ENCODE results near the gene OR2AG2.
"Not testable (repeated sequence)": the region's sequence is repeated elsewhere in the genome, so short reads cannot be mapped to it uniquely, and the experiment has no call there.

The OR2AG2 gene, protein sequence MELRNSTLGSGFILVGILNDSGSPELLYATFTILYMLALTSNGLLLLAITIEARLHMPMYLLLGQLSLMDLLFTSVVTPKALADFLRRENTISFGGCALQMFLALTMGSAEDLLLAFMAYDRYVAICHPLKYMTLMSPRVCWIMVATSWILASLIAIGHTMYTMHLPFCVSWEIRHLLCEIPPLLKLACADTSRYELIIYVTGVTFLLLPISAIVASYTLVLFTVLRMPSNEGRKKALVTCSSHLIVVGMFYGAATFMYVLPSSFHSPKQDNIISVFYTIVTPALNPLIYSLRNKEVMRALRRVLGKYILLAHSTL

DNA sequence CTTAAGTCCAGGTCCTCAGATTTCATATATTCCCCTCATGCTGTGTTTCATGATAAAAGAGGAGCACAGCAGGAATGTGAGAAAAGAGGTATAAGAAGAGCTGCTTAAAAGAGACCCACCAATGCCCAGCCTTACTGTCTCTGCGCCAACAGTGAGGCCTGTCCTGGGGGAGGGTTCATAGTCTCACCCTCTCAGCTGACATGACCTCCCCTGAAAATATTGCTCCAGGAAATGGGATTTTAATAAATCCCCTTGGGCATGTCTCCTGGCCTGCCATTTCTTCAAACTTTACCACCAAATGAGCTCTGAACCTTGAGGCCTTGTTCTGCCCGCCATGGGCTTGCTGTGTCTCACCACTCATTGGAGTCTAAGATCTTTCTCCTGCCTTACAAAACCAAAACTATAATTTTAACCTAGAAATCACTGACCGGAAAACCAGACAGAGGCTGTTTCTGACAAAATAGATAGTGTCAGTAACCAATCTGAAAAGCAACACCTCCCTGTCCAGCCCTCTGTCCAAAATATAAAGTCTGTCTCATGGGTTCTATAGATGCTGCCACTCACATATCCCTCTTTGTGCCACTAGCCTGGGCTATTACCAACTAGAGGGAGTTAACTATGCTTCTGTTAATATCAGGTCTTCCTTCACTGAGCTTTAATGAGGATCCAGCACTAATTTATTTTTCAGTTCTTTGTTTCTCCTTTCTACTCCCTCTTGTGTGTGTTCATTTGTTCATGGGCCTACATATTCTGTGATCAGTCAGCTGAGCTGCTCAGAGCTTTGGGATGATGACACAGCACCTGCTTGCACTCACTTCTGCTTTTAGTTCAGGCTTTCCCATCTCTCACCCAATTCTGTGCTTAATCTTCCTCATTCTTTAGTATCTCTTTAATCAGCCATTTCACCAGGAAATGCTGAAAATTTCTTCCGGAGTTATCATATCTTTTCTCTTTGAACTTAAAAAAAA is at the start of gene OR2AG2:
OR2AG2 (minus strand) TSS at position 51 of the 968 bp plus-strand sequence. CDS start 3,019 bp downstream, outside the sequence.
- DNase-seq (ENCODE audit: low read depth), result no peak

DNA sequence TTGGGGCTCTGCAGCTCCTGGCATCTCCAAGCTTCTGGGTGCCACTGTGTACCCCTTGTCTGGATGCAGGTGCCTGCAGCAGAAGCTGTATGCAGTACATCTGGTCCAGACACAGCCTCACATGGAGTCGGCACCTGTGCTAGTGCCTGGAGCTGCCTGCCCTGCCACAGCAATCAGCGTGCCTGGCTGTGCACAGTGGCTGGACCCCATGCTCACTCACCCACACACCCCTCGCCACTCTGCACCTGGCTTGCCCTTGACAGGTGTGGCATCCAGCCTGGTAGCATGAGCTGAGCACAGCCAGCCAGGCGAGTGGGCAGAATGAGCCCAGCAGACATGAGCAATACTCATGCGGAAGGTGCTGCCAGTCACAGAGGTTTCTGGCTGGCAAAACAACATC is 47.2 kb upstream of the OR2AG2 start:
- no peak for DNase-seq (ENCODE audit: low read depth)

DNA sequence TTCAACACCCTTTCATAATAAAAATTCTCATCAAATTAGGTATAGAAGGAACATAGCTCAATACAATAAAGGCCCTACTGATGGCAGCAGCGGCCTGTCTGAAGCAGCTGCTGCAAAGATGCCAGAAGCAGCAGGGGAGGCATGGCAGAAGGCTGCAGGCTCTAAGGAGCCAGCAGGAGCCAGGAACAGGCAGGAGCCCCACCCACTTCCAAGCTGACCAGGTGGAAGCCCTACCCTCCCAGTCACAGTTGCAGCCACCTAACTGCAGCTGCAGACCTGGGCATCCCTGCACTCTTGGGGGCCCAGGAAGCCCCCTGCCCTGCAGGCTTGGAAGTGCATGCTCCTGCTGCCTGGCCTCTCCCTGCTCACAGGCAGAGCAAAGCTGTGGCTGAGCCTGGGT is 45.9 kb upstream of the OR2AG2 start:
- peak; percentile 9 for DNase-seq (ENCODE audit: low read depth)

DNA sequence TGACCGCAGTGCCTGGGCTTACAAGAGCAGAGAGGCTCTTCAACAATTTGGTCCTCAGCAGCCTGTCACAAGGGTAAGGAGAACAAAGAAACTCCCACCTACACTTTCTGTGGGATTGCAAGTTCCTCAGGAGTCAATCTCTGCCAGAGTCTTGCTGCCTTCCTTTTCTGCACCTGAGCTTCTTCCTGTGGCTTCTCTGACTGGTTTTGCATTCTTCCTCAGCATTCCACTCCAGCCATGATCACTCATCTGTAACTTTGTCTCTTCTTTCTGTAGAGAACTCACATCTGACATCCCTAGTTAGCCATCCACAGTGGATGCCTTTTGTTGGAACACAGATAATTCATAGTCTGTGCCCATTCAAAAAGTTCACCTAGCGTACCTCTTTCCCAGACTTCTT is 41.9 kb upstream of the OR2AG2 start:
- DNase-seq (ENCODE audit: low read depth), result no peak

DNA sequence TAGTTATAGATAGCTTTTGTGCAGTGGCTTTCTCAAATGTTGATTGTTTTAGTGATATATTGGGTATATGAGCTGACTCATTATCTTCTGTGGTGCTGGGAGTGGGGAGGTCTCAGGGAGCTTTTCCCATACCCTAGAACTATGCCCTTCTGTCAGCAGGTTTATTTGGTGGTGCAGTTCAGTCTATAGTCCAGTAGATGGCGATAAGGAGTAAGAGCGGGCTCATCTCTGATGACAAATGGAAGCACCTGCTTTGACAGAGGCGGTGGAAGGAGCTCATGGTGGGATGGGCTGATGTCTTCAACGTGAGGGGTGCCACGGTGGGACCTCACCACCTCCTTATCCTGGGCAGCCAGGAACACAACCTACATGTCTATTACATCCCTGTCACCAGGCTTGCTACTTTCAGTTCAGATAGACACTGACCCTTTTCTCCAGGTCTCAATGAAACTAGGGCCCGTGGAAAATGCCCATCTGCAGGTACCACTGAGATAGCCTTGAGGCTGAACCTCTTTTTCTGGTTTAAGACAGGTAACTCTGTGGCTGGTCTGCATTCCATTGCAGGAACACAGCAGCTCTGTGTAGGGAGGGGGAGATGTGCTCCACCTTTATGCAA is 40.7 kb upstream of the OR2AG2 start:
- DNase-seq (ENCODE audit: low read depth), result peak; percentile 53

DNA sequence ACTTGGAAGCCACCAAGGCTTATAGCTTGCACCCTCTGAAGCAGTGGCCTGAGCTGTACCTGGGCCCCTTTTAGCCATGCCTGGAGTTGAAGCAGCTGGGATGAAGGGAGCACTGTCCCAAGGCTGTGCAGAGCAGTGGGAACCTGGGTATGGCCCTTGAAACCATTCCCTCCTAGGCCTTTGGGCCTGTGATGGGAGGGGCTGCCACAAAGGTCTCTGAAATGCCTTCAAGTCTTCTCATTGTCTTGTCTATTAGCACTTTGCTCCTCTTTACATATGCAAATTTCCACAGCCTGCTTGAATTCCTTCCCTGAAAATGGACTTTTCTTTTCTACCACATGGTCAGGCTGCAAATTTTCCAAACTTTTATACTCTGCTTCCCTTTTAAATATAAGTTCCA is 29.3 kb upstream of the OR2AG2 start:
- DNase-seq (ENCODE audit: low read depth), result not testable (repeated sequence)

DNA sequence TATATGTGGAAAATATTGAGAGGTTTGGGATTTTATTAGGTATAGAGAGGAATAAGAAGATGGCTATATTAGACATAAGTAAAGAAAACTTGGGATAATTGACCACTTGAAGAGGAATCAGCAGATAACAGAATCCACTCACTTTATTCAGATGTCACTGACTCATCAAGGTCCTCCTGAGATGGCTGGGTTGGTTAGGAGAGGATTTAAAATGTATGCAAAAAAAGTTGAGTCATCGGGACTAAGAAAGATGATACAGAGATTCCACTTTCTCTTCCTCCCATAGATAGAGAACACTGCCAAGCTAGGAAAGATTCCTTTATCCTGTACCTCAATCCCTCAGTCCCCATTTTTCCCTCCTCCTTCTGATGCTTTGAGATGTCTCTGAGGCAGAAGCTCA is 27.6 kb upstream of the OR2AG2 start, which contains the start of gene OR6A2:
OR6A2 (minus strand) TSS at position 288 of the 400 bp plus-strand sequence. CDS start 3,981 bp downstream, outside the sequence.
- DNase-seq (ENCODE audit: low read depth), result peak; percentile 33

DNA sequence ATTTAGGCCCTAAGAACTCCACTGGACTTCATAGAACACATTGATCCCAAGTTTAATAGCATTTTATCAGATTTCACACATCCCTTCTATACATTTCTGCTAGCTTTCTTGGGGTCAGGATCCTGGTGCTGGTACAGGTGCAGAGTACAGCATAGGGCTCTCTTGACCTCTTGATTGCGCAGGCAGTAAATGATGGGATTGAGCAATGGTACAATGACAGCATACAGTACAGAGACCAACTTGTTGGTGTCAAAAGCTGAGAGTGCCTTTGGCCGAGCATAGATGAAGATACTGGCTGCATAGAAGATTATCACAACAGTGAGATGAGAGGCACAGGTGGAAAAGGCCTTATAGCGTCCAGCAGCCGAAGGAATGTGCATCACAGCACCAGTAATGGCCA is 22.9 kb upstream of the OR2AG2 start:
- no peak for DNase-seq (ENCODE audit: low read depth)

DNA sequence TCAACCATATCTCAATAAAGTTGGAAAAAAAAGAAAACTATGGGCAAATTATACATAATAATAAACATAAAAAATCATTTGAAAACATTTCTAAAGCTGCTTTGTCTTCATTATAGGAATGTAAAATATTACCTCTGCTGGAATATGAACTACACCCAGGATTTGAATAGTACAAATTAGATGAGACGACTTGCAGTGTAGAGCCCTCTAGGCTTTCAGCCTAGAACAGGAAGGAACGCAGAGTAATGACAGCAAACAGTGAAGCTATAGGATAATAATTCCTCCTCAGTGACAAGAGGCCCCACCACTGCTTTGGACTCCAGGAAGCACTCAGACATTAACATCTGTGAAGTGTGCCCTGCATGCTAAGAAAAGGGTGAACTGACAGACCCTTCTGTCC is 18.8 kb upstream of the OR2AG2 start:
- DNase-seq (ENCODE audit: low read depth), result no peak

DNA sequence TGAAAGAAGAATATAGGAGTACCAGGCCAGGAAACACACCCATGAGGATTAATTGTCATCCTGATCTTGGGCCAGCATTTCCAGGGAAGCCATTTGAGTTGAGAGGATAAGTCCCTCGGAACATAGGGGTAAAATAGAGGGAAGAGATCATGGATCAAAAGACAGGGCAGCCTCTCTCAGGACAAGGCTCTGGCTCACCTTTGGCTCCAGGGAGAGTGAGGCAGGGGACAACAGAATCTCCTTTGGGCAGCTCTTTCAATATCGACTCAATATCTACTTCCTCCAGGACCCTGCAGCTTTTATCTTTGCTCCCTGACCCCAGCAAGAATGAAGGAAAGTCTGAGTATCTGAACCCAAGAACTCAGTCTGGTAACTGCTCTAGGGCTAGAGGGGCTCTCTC is 10.9 kb upstream of the OR2AG2 start, which contains the start of gene OR2AG1:
OR2AG1 (plus strand) TSS at position 301 of the 400 bp plus-strand sequence. CDS start 2,018 bp downstream, outside the sequence.
- DNase-seq (ENCODE audit: low read depth), result no peak

DNA sequence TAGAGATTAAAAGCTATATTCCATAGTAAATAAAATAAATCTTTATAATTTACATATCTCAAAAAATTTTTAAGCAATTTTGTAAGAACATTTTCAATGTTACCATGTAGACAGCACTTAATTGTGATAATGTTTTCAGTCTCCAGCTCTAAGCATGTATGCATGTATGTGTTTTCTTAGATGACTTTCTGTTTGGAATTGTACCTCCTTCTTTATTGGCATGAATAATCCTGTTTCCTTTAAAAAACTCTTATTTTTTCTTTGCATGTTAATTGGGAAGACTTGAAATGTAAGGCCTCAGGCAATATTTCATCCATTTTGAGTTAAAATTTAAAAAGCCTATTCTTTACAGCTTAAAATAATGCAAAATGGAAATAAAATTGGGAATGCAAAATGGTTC is 9.1 kb upstream of the OR2AG2 start:
- no peak for DNase-seq (ENCODE audit: low read depth)

DNA sequence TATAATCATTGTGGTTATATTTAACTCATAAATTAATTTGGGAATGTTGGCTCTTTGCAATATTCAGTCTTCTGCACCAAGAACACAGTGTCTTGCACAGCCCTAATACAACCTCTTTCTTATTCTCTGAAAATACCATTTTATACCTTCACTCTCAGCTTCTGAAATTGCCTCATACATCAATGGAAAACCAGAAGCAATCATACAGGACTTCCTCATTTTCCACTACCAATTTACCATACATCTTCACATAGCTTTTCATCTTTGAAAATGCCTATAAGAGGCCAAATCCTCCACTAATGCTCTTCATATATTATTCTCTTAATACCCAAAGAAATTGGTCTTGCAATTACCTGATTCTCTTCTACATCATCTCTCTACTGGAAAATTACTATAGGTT is 6.7 kb upstream of the OR2AG2 start:
- DNase-seq (ENCODE audit: low read depth), result no peak

DNA sequence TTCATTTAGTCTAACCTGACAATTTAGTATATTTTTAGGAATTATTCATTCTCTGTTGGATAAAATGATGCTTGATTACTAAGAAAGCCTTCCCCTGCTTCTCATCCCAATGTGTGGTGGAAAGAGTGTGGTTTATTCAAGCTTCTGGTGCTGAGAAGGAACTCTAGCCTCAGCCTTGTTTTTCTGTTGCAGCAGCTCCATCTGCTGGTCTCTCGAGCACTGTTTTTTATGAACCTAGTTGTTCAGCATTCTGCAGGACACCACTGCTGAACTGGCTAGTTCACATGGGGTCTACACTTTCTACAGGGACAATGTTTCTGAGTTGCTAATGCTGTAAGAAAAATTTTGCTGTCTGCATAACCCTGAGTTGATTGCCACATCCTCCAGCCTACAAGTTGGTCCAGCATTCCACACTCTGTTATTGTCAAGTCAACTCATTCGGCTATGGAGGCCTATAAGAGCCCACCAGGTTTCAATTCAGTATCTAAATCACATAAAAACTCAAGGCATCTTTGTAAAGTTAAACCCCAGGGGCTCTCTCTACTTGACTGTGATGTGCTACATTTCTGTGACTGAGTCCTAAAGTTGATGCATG is 14.3 kb downstream of the OR2AG2 start:
- peak; percentile 60 for DNase-seq (ENCODE audit: low read depth)

DNA sequence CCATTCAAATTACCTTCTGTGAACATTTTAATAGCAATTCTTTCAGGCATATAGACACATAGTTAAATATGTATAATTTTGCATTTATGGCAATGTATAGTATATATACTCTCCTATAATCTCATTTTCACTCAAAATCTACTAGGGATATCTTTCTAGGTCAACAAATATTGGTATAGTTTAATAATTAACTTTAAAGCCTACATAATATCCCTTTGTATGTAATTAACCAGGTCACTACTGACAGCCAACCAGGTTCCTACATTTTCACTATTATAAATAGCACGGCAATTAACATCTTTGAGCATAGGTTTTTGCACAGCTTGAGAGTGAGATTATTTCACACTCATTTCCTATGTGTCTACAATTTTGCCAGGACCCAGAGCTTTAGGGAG is 15.8 kb downstream of the OR2AG2 start:
- no peak for DNase-seq (ENCODE audit: low read depth)

DNA sequence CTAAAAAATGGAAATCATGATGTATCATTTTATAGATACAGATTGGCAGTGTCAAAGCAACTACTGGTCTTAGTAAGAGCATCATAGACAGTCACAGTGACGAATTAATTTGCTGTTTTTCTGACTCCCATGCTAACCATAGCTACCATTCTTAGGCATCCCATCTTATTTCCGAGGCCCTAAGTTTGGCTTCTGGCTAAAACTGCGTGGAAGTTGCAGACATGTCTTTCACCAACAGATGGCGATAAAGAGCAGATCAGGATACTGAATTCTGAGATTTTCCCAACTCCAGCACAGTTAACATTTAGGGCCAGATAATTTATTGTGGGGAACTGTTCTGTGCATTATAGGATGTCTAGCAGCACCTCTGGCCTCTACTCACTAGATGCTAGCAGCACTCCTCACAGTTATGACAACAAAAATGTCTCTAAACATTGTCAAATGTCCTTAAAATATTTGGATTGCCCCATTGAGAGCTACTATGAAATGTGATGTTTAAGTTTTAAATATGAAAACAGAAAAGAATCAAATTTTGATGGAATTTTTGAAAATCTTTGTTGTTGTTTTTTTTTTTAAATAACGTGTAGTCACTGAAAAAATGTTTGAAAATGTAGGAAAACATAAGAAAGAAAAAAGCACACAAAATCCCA is 16.3 kb downstream of the OR2AG2 start:
- DNase-seq (ENCODE audit: low read depth), result peak; percentile 47

DNA sequence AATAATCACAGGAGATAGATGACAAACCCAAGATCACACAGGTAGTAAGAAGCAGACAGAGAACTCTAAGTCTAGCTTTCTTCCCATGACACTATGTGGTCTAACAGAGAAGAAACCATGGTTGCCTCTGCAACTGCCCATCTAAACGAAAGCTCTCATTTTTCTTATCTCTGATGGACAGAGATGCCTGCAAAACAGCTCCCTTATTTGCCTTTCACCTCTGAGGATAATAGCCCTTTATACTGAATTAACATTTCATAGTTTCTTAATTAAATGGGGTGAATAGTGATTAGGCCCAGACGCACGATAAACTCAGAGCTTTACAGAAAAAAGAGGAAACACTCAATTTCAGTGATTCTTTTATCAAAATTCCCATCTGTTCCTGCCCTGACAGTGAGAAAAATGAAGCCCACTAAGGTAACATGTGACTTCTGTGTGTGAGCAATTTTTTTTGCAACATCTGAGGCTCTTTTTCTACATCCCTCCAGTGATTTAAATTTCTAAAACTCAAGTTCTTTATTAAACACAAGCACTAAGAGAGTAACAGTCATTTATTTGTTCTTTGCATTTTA is 24.6 kb downstream of the OR2AG2 start:
- DNase-seq (ENCODE audit: low read depth), result no peak

DNA sequence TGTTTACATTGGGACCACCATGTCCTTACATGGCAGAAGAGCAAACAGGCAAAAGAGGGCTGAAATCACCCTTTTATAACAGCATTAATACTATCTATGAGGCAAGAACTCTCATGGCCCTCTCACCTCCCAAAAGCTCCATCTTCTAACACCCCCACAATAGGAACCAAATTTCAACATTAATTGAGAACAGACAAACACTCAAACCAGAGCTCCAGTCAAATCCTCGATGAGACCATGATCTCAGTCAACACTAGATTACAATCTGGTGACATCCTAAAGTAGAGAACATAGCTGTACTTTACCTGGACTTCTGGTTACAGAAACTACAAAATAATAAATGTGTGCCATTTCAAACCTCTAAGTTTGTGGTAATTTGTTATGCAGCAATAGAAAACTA is 25.1 kb downstream of the OR2AG2 start:
- DNase-seq (ENCODE audit: low read depth), result no peak

DNA sequence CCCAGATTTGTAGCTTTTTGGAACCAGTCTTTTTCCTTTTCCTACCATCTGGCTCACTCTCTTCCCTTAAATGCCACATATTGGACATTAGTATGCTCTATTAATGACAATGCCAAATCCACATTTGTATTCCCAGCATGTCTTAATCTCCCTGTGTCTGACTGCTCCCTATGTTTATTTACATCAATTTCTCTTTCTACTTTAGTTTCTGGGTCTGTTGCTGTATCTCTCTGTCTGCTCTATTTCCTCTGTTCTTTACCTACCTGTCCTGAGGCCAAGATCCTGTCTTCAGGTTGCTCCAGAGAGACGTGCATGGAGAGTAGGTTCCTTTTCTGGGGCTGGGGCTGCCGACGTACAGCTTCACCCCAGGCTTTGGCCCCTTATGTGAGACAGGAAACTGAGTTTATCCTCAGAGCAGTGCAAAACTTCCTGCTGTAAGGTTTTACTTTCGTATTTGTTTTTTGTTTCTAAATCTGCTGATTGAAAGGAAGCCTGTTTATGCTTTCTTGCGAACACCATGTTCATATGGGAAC is 25.6 kb downstream of the OR2AG2 start:
- no peak for DNase-seq (ENCODE audit: low read depth)

DNA sequence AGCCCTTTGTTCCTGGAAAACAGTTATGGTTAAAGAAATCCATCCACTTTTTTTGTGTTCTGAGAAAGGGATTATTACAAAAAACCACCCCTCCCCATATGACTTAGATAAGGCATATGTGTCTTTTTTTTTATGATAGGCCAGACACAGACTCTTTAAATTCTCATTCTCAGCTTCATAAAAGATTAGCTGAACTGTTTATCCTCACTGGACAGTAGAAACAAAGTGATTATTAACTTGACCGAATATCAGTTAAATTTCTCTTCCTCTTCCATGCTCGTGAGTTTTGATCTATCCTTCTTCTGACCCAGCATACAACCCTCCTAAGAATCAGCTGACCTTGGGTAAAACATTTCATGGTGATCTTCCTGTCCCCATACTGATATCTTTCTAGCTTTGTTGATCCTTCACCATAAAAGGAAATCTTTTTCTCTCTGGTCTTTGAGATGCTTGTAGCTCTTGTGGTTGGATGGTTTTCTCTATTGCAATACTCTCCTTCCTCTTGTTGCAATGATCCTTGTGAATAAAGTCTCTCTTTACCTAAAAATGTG is 26.2 kb downstream of the OR2AG2 start:
- DNase-seq (ENCODE audit: low read depth), result no peak

DNA sequence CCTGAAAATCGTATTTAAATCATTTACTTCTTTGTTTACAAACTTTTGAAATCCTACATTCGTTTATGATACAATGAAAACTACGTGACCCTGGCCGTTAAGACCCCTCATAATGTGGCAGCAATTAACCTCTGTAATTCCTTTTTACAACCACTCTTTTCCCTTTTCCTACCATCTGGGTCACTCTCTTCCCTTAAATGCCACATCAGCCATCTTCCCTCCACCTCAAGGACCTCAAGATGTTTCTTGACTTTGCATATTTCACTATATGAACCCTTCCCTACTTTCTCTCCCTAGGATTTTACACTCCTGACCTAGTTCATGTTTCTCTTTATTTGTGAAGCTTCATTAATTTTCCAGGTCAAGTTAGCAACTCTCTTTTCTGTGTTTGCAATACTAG is 26.8 kb downstream of the OR2AG2 start:
- DNase-seq (ENCODE audit: low read depth), result no peak

DNA sequence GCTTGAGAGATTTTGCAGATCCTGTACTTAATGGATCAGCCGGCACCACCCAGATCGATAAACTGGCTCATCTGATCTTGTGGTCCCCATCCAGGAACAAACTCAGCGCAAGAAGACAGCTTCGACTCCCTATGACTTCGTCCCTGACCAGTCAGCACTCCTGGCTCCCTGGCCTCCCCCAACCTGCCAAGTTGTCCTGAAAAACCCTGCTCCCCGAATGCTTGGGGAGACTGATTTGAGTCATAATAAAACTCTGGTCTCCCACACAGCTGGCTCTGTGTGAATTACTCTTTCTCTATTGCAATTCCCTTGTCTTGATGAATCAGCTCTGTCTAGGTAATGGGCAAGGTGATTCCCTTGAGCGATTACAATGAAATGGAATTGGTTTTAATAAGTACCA is 29.5 kb downstream of the OR2AG2 start:
- DNase-seq (ENCODE audit: low read depth), result no peak

Measured in EH (cell line).